NCI-H1930 (cell line): Measurements from ENCODE around the gene MUC5AC.

ENCODE experiments used
- DNase-seq, 2 experiments: peaks; one replicate each; lab custom pipeline; 2025; lab: John Stamatoyannopoulos, UW

Gene MUC5AC

DNA sequence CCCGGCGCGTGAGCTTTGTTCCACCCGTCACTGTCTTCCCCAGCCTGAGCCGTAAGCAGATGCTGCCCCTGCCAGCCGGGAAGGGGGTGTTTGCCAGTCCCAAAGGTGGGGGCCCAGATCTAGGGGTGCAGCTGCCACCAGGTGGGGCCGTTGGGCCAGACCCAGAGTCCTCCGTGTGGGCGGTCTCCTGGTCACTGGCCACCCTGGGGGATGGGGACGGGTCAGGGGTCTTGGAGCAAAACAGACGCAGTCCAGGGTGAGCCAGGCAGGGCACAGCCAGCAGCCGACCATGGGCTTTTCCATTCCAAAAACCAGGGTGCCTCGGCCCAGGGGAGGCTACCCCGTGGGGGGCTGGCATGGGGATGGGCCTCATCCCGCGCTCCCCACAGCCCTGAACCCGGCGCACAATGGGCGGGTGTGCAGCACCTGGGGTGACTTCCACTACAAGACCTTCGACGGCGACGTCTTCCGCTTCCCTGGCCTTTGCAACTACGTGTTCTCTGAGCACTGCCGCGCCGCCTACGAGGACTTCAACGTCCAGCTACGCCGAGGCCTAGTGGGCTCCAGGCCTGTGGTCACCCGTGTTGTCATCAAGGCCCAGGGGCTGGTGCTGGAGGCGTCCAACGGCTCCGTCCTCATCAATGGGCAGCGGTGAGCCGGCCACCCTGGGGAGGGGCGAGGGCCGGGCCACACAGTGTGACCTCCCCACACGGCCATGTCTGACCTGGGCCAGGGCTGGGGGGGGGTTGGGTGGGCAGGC, 68.7 kb downstream of the MUC5AC start:
- DNase-seq: no peak

GRCh38 chr11:1226986-1227550, 69.3 kb downstream of the MUC5AC start:
- no peak for DNase-seq

- DNase-seq: no peak
Observed at GRCh38 chr11:1227551-1228100, 69.9 kb downstream of the MUC5AC start.

DNA sequence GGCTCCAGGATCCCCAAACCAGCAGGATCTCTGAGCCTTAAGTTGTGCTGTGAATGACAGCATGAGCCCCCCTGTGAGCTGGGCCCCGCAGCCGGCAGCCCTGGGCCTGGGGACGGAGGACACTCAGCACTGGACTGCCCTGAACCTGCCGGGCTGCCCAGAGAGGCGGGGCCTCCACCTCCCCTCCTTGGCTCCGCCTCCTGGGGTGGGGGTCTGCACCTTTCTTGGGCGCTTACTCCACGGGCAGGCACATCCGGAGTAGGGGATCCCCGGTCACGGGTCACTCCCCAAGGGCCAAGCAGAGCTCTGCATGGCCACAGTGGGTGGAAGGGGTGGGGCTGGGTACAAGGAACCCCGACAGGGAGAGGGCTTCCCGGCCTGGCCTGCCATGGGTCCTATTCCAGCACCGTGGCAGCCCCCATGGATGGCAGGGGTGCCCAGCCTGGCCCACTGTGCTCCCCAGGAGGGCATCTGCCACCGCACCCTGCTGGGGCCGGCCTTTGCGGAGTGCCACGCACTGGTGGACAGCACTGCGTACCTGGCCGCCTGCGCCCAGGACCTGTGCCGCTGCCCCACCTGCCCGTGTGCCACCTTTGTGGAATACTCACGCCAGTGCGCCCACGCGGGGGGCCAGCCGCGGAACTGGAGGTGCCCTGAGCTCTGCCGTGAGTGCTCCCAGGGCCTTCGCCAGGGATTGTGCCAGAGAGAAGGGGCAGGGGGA, 70.5 kb downstream of the MUC5AC start:
- no peak for DNase-seq

DNA sequence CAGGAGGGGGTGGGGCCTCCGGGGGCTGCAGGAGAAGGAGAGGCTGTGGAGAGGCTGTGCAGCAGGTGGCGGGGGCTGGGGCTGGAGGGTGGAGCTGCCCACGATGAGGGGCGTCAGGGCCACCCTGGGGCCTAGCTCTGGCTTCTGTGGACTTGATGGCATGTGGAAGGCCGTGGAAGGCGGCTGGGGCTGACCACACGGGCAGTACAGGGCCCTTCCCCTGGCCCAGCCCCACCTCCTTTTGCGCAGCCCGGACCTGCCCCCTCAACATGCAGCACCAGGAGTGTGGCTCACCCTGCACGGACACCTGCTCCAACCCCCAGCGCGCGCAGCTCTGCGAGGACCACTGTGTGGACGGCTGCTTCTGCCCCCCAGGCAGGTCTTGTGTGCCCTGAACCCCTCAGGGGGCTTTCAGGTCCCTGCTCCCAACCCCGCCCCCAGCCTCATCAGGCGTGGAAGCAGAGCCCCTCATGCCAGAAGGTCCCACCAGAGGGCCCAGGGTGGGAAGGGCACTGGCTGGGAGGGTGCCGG, 71.2 kb downstream of the MUC5AC start:
- no peak for DNase-seq

DNA sequence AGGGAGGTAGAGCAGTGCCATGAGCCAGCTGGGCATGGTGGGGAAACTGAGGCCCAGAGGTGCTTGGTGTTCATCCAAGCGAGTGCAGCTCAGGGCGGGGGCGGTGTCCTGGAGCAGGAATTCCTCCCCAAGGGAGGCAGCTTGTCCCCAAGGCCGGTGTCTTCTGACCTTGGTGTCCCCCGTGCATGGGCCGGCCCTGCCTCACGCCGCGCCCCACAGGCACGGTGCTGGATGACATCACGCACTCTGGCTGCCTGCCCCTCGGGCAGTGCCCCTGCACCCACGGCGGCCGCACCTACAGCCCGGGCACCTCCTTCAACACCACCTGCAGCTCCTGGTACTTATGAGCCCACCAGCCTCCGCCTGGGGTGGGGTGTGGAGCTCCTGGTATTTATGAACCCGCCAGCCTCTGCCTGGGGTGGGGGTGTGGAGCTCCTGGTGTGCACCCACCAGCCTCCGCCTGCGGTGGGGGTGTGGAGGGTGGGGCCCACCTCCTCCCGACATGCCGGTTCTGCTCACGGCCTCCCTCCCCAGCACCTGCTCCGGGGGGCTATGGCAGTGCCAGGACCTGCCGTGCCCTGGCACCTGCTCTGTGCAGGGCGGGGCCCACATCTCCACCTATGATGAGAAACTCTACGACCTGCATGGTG, 71.8 kb downstream of the MUC5AC start:
- DNase-seq: no peak

DNA sequence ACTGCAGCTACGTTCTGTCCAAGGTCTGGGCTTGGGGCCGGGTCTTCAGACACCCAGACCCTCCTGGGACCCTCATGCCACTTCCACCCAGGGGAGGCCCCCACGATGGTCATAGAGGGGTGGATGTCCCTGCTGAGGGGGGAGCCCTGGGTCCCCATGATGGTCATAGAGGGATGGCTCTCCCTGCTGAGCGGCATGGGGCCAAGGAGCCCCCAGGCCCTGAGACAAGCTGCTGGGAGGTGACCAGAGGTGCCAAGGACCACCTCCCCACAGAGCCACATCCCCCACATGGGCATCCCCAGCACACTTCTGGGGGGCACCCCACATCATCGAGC, 72.3 kb downstream of the MUC5AC start:
- DNase-seq: no peak

DNA sequence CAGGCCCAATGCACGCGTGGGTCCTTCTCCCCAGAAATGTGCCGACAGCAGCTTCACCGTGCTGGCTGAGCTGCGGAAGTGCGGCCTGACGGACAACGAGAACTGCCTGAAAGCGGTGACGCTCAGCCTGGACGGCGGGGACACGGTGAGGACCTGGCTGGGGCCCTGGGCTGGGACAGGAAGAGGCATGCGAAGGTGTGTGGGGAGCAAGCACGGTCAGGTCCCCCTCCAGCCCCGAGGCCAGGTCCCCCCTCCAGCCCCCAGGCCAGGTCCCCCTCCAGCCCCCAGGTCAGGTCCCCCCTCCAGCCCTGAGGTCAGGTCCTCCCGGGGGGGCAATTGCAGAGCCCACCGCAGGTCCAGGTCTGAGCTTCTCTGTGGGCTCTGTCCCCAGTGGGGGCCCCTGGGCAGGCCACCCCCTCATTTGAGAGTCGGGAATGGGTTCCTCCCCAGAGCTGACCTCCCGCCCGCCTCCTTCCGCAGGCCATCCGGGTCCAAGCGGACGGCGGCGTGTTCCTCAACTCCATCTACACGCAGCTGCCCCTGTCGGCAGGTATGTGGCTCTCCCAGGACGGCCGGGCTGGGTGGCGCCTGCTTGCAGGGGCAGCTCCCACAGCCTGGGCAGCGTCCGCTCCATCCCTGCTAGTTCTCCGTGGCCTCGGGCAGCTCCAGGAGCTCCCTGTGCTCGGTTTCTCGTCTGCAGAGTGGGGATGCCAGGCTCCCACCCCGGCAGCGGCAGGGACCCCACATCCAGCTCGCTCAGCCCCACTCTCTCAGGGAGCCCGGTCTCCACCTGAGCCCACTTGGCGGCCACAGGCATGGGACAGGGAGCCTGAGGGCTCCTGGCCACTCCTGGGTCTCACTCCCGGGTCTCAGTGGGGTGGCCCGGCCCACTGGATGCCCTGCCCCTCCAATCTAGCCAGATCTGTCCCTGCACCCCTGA, 73.0 kb downstream of the MUC5AC start:
- DNase-seq: no peak

DNA sequence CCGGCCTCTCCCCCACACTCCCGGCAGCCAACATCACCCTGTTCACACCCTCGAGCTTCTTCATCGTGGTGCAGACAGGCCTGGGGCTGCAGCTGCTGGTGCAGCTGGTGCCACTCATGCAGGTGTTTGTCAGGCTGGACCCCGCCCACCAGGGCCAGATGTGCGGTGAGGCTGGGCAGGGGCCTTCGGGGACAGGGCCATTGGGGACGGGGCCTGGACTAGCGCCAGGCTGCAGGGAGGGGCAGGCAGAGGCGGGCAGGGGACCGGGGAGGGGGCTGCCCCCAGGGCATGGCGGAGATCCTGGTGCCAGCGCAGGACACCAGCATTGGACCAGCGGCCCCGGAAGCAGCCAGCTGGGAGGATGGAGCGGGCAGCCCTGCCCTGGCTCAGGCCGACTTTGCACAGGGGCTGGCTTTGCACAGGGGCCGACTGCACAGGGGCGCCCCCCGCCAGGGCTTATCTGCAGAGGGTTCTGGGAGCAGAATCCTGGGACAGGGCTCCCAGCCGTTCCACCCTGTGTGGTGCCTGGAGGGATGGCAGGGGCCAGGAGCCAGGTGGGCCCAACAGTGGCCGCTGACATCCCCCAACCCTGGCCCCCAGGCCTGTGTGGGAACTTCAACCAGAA, 73.8 kb downstream of the MUC5AC start:
- DNase-seq: no peak

- no peak for DNase-seq
Observed at GRCh38 chr11:1232021-1232882, 74.5 kb downstream of the MUC5AC start.

DNA sequence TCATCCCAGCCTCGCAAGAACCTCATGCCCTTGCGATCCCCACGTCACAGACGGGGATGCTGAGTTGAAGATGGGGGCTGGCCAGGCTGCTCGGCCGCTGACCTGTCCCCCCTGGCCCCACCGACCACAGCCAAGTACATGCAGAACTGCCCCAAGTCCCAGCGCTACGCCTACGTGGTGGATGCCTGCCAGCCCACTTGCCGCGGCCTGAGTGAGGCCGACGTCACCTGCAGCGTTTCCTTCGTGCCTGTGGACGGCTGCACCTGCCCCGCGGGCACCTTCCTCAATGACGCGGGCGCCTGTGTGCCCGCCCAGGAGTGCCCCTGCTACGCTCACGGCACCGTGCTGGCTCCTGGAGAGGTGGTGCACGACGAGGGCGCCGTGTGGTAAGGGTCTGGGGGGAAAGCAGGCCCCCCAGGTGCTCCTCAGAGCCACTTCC, 75.1 kb downstream of the MUC5AC start:
- no peak for DNase-seq

GRCh38 chr11:1233351-1234053, 75.7 kb downstream of the MUC5AC start:
- DNase-seq: no peak

- no peak for DNase-seq
Observed at GRCh38 chr11:1234054-1234720, 76.4 kb downstream of the MUC5AC start.

GRCh38 chr11:1234771-1235305, 77.1 kb downstream of the MUC5AC start:
- DNase-seq: no peak

DNA sequence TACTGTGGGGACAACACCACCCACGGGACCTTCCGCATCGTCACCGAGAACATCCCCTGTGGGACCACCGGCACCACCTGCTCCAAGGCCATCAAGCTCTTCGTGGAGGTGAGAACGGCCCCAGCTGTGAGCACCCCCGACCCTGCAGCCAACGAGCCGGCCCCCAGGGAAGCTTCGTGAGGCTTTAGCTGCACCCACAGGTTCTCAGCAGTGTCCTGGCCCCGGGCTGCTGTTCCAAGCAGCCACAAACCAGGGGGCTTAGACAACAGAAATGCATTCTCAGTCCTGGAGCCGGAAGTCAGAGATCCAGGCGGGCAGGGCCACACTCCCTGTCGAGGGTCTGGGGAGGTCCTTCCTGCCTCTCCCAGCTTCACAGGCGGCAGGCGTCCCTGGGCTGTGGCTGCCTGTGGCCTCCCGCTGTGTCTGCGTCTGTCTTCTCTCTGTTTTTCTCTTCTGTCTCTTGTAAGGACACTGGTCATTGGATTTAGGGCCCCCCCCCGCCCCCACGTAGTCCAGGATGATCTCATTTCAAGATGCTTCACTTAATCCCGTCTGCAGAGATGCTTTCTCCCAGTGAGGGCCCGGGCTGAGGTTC, 77.7 kb downstream of the MUC5AC start:
- no peak for DNase-seq

GRCh38 chr11:1235901-1236315, 78.2 kb downstream of the MUC5AC start:
- no peak for DNase-seq

- no peak for DNase-seq
Observed at GRCh38 chr11:1236316-1237127, 78.8 kb downstream of the MUC5AC start.
